ENCODE data around the gene OR2M2.

The OR2M2 gene, protein sequence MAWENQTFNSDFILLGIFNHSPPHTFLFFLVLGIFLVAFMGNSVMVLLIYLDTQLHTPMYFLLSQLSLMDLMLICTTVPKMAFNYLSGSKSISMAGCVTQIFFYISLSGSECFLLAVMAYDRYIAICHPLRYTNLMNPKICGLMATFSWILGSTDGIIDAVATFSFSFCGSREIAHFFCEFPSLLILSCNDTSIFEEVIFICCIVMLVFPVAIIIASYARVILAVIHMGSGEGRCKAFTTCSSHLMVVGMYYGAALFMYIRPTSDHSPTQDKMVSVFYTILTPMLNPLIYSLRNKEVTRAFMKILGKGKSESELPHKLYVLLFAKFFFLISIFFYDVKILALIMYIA

DNA sequence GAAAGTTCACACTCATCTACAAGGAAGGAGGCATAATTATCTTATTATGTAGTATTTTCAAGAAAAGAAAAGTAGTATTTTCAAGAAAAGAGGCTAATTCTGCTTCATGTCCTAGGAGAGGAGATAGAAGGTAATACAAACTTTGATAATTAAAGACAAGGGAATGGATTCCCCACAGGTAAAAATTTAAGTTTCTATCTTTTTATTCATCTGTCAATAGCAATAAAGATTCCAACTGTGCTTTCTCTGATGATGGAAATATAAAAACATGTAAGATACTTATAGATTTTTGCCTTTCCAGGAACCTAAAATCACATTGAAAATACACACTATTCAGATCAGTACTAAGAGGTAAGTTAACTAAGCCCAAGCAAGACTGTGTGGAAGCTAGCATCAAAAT is at the start of gene OR2M2:
Gene OR2M2, plus strand, starts transcription at position 301 of the 400 bp plus-strand sequence. CDS start 5,165 bp downstream, outside the sequence.
- DNase-seq = no peak

DNA sequence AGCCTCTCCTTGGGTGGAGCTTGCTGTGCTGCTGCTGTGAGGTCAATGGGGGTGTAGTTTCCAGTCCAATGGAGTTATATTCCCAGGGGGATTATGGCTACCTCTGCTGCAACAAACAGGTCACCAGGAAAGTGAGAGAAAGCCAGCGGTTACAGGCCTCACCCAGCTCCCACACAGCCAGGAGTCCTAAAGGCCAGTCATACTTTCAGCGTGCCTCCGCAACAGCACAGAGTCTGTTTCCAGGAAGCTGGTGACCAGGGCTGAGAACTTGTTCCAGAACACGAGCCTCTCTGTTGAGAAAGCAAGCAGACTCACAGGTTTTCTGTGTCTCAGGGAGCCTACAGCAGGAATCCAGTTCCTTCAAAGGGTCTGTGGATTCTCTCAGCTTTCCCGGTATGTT is 47.0 kb upstream of the OR2M2 start:
- no peak for DNase-seq

DNA sequence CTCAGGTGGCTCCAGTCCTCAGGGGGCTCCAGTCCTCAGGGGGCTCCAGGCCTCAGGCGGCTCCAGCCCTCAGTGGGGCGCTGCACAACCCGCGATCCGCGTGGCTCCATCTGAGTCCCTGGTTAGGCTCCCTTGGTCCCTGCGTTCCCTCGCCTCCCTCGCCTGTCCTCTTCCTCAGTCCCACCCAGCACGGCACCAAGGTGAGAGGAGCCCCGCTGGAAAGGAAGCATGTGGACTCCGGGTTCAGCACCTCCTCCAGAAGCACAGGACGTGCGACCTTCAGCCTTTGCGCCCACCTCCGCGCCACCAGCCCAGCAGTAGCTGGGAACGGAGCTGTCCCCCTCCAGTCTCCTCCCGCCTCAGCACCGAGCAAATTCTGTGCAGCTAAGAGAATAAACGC is 37.8 kb upstream of the OR2M2 start:
- DNase-seq = no peak

DNA sequence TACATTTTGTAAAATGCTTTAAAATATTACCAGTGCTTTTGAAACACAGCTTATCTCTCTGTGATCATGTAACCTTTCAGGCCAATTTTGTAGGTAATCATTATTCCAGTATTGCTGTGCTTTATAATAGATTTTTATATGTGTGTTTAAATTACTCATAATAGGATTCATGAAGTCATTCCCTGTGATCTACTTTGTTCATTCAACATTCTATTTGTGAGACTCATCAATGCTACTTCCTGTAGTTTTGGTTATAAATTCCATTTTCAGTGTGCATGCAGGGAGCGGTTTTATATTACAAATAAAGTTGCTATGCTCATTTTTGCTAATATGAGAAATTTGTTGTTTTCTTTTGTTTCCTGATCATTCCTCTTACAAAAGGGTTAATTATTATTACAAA is 33.8 kb upstream of the OR2M2 start:
- DNase-seq = no peak

DNA sequence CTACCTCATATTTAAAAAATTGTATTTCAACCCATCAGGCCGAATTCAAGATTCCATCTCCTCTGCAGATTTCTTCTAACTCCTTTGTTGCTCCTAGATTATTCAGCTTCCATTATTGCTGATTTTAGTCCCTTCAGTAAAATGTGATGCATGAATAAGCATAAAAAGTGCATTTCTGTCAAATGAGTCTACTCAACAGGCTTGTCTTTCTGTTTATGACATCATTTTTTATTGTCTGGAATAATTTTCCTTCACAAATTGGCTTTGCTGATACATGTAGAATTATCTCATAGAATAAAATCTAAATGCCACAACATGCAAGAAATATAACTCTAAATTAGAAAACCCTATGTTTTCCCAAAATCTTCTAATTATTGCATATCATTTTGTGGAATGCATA is 31.3 kb upstream of the OR2M2 start:
- no peak for DNase-seq

DNA sequence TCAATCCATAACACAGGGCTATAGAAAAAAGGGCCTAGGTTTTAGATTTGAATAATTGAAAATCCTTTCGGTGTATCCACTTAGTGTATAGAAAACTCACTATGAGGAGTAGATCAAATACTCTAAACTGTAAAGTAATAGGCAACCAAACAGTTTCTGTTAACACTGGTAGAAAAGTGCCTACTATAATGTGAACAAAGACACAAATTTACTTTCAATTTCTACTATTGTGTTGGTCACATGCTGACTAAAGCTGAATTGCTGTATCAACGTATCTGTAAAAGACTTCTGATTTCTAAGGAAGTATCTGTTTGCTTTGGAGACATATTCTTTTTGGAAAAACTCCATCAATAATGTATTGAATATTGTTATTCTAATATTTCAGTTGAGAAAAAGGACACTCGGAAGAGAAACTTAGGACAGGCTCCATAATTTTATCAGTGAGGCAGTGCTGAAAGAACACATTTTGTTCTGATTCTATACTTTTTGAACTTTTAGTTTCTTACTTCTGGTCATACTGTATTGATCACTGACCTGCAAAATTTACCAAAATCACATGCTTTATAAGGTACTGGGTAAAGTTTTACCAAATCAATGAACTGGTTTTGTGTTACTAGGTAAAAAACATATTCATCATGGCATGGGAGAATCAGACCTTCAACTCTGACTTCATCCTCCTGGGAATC is 30.0 kb upstream of the OR2M2 start, which contains the start of gene OR2M5:
Gene OR2M5, plus strand, starts transcription at position 636 of the 686 bp plus-strand sequence. Its CDS starts 0 bp downstream, at position 636.
- no peak for DNase-seq

DNA sequence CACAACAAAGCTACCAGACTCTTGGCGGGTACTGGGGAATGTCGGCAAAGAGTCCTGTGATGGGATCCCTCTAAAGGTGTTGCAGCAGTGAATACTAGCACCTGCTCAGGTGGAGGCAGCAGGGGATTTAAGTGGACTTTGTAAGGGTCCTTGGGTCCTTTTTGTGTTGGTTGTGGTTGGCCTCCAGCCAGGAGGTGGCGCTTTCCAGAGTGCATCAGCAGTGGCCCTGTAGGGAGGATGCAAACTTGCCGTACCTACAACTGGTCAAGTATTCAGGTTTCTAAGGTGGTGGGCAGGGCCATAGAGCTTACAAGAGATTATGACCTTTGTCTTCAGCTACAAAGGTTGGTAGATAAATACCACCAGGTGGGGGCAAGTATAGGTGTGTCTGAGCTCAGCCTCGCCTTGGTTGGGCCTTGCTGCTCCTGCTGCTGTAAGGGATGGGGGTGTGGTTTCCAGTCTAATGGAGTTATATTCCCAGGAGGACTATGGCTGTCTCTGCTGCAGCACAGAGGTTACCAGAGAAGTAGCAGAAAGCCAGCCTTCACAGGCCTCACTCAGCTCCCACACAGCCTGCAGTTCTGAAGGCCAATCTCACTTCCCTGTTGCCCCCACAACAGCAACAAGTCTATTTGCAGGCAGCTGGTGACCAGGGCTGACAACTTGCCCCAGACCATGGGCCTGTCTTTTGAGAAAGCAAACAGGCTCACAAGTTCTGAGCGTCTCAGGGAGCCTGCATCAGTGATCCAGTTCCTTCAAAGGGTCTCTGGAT is 22.4 kb upstream of the OR2M2 start:
- no peak for DNase-seq

DNA sequence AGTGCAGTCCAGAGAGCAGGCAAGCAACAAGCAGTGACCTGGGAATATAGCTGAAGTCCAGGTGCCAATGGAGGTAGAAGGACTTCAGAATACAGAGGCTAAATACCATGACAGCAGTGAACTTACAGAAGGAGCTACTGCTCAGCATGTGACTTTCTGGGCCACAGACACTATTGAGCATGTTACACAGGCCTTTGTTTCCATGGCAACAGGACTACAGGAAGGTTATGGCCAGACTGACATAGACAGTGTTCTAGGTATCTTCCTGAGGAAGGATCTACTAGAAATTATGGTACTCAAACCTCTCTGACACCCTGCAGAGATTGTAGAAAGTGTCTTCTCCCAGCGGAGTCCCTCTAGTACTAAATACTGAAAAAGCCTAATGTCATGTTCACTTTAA is 18.7 kb upstream of the OR2M2 start:
- no peak for DNase-seq

DNA sequence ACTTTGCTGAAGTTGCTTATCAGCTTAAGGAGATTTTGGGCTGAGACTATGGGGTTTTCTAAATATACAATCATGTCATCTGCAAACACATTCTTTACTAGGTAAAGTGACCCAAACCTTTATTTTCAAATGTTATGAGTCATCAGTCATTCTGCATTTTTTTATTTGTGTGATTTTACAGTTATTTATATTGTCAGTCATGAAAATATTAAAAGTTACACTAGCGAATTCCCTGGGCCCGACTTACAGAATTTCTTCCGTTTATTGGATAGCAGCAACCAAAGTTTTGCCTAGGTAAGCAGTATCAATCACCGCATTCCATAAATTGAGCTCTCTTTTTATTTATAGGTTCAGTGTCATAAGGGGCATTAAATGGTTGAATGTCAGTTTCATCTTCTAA is 15.9 kb upstream of the OR2M2 start:
- DNase-seq = no peak

DNA sequence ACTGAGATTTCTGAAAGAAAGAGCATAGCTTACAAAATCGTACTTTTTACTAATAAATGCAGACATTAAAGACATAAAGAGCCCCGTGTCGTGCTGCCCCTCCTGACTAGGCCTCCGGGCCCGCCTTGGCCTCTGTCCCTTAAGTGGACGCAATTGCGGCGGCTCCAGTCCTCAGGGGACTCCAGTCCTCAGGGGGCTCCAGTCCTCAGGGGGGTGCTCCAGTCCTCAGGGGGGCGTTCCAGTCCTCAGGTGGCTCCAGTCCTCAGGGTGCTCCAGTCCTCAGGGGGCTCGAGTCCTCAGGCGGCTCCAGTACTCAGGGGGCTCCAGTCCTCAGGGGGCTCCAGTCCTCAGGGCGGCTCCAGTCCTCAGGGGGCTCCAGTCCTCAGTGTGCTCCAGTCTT is 10.6 kb upstream of the OR2M2 start:
- DNase-seq = no peak

DNA sequence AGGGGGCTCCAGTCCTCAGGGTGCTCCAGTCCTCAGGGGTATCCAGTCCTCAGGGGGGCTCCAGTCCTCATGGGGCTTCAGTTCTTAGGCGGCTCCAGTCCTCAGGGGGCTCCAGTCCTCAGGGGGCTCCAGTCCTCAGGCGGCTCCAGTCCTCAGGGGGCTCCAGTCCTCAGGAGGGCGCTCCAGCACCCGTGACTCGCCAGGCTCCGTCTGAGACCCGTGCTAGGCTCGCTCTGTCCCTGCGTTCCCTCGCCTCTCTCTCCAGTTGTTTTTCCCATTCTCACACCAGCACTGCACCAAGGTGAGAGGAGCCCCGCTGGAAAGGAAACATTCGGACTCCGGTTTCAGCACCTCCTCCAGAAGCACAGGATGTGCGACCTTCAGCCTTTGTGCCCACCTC is 9.4 kb upstream of the OR2M2 start:
- DNase-seq = no peak

DNA sequence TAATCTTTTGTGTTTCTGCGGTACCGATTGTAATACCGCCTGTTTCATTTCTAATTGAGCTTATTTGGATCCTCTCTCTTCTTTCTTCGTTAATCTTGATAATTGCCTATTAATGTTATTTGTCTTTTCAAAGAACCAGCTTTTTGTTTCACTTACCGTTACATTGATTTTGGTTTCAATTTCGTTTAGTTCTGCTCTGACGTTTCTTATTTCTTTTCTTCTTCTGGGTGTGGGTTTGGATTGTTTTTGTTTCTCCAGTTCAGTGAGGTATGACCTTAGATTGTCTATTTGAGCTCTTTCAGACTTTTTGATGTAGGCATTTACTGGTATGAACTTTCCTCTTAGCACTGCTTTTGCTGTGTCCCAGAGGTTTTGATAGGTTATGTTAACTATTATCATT is 9.4 kb downstream of the OR2M2 start:
- DNase-seq = no peak

DNA sequence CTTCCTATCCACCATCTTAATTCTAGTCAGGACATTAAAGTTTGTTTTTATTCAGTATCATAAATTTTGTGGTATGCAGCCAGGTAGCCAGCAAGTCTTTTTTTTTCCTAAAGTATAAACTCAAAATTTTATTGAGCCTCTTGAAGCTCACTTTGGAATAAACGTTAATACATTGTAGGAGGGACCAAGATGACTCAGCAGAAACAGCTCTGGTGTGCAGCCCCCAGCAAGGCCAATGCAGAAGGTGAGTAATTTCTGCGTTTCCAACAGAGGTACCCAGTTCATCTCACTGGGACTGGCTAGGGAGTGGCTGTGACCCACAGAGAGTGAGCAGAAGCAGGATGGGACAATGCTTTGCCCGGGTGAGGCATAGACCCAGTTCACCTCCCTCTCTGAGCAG is 12.7 kb downstream of the OR2M2 start:
- DNase-seq = no peak

DNA sequence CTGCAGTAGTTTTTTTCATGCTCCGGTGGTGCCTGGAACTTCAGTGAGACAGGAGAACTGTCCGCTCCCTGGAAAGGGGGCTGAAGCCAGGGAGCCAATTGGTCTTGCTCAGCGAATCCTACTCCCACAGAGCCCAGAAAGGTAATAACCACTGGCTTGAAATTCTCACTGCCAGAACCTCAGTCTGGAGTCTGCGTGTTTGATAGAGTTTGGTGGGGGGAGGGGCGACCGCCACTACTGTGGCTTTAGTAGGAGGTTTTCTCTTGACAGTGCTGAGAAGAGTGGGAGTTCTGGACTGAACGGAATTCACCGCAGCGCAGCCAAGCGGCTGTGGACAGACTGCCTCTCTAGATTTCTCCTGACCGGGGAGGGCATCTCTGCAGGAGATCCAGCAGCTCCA is 14.4 kb downstream of the OR2M2 start:
- DNase-seq = no peak

DNA sequence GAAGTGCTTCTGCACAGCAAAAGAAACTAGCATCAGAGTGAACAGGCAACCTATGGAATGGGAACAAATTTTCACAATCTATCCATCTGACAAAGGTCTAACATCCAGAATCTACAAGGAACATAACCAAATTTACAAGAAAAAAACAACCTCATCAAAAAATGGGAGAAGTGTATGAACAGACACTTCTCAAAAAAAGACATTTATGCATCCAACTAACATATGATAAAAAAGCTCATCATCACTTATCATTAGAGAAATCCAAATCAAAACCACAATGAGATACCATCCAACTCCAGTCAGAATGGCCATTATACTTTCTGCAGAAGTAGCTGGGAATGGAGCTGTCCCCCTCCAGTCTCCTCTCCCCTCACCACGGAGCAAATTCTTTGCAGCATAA is 19.5 kb downstream of the OR2M2 start:
- no peak for DNase-seq

DNA sequence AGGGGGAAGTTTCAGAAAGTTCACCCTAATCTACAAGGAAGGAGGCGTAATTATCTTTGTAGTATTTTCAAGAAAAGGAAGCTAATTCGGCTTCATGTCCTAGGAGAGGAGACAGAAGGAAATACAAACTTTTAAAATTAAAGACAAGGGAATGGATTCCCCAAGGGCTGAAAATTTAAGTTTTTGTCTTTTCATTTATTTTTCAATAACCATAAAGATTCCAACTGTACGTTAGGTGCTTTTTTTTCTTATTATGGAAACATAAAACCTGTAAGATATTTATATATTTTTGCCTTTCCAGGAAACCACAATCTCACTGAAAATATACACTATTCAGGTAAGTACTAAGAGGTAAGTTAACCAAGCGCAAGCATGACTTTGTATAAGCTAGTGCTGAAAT is 22.3 kb downstream of the OR2M2 start, which contains the start of gene OR2M3:
Gene OR2M3, plus strand, starts transcription at position 301 of the 400 bp plus-strand sequence. CDS start 5,803 bp downstream, outside the sequence.
- no peak for DNase-seq

DNA sequence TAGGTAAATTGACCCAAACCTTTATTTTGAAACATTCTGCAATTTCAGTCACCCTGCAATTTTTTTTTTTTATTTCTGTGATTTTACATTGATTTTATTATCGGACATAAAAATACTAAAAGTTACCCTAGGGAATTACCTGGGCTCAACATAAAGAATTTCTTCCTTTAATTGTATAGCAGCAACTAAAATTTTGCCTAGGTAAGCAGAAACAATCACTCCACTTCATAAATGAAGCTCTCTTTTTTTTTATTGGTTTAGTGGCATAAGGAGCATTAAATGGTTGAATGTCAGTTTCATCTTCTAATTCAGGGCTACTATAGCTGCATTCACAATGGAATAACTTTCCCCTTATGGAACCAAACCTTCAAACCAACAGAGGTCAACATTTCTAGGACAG is 41.3 kb downstream of the OR2M2 start:
- no peak for DNase-seq

DNA sequence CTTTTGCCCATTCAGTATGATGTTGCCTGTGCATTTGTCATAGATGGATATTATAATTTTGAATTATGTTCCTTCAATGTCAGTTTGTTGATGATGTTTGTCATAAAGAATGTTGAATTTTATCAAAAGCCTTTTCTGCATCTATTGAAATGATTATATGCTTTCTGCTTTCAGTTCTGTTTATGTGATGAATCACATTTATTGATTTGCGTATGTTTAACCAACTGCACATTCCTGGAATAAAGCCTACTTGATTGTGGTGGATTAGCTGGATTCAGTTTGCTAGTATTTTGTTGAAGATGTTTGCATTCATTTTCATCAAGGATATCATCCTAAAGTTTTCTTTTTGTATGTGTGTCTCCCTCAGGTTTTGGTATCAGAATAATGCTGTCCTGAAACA is 50.9 kb downstream of the OR2M2 start:
- DNase-seq = no peak

DNA sequence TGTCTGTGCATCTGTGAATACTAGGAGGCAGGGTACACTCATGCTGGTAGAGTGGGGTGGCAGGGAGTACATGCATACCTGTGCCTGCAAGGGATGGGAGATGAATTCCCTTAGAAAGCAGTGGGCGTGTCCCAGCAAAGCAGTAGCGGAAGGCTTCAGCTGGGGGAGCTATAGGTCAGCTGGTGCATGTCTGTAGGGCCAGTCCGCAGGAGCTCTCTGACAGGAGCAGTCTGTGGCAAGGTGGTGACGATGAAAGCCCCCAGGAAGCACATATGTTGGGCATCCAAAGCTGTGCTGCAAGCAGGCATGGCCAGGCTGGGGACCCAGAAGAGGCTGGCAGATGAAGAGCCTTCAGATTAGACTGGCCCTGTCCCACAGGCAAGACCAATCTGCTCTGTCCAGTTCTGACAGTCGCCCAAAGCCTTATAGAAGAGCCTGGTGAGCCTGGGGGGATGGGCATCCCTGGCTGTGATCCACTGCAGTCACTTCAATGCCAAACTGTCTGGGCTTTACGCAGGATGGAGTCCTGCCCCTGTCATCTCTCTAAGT is 54.8 kb downstream of the OR2M2 start:
- DNase-seq = no peak
